A549 (cell line): Measurements from ENCODE around the gene MAP4K4.

ENCODE experiments used
- CTCF ChIP-seq: fragments of >200 bp; sonication (Bioruptor Twin); formaldehyde crosslinking; IDR thresholded peaks from 3 replicates; pipeline ENCODE4 v1.5.1; 2016
- HDAC2 ChIP-seq: fragments of 200-600 bp; sonication (generic); IDR thresholded peaks from 2 replicates; pipeline ENCODE4 v1.6.1; 2016
- MAX ChIP-seq: IDR thresholded peaks from 2 replicates; pipeline ENCODE4 v1.6.1; 2012
- SMC3 ChIP-seq: fragments of >200 bp; sonication (Bioruptor Twin); formaldehyde crosslinking; IDR thresholded peaks from 3 replicates; pipeline ENCODE4 v1.6.1; 2018; ENCODE audit warnings: inconsistent platforms

GRCh38 chr2:101731221-101732054 lies 33.9 kb downstream of the MAP4K4 start:
- no peak for TF ChIP-seq CTCF
- TF ChIP-seq SMC3, result no peak
- no peak for TF ChIP-seq HDAC2
- no peak for TF ChIP-seq MAX
